GM18505 (cell line): Measurements from ENCODE around the gene KLC1.

ENCODE experiments used
- ATAC-seq: cut with Tn5 transposase; IDR thresholded peaks from one replicate; pipeline ENCODE4 v1.9.1; 2021; ENCODE audit not compliant: unreplicated experiment
- POLR2A ChIP-seq: IDR thresholded peaks from 4 replicates; pipeline ENCODE4 v1.6.1; 2011; ENCODE audit warnings: borderline replicate concordance; ENCODE audit not compliant: insufficient read depth, insufficient read length; ENCODE audit errors: extremely low read depth

The KLC1 gene

DNA sequence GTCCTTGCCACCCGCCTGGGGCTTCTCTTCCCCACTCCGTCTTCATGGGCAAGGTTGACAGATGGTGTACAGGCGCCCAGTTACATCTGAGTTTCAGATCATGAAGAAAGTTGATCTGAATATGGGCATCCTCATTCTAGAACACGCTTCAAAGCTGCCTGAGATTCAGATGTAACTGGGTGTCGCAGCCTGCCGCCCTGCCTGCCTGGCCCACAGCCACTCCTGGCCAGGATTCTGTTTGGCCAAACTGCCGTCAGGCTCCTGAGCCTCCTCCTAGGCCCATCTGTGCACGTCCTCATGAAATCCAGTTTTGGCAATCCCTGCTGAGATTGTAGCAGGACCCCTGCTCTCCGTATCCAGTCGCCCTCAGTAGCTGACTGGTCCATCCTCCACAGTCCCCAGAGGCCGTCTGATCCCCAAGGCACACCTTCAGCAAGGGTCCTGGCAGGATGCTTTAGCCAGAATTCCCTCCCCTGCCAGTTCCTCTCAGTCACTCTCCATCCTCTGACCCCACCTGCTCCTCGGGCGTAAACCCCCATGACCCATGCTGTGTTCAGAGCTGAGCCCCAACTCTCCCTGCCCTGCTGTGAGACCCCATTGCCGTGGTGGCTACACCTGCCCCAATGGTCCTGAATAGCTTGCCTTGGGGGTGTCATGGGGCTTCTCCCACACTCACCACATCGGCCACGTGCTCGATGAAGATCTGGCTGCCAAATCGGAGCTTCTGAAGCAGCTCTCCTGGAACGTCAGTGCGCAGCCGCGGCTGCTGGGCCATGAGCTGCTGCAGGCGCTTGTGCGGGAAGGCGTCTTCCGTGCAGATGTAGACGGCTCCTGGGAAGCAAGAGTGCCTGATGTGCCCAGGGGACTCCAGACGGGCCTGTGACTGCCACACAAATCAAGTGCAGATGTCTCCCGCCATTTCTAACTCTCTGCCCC, 73.8 kb downstream of the KLC1 start:
- no peak for TF ChIP-seq POLR2A
- no peak for ATAC-seq

DNA sequence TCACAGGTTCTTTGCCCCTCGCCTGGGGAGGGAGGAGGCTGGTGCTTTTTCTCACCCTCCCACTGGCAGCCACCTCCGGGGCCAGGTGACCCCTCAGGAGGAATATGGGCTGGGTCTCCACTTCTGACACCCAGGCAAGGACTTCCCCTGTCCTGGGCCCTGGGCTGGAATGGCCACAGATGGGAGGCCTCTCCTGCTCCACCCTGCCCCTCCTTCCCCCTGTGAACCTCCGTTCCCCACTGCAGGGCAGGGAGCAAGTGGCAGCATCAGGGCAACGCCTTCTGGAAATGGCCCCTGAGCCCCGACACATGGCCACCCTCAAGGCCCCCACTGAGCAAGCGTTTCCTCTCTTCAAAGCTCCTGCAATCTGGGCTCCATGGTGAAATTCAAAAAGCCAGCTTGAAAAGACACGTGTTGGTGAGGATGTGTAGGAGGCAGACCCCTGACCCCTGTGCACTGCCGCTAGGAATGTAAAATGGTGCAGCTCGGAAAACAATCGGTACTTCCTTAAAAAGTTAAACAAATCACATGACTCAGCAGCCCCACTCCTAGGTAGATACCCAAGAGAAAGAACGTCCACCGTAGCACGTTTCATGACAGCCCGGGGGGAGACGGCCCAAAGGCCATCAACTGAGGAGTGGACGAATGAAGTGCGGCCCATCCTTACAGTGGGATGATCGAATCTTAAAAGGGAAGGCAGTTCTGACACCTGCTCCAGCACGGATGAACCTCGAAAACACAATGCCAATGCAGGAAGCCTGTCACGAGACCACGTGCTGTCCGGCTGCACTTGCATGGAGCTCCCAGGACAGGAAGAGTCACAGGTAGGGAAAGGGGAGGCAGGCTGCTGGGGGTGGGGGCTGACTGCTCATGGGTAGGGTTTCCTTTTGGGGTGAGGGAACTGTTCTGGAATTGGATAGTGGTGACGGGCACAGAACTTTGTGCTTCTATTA, 74.7 kb downstream of the KLC1 start:
- no peak for TF ChIP-seq POLR2A
- no peak for ATAC-seq

DNA sequence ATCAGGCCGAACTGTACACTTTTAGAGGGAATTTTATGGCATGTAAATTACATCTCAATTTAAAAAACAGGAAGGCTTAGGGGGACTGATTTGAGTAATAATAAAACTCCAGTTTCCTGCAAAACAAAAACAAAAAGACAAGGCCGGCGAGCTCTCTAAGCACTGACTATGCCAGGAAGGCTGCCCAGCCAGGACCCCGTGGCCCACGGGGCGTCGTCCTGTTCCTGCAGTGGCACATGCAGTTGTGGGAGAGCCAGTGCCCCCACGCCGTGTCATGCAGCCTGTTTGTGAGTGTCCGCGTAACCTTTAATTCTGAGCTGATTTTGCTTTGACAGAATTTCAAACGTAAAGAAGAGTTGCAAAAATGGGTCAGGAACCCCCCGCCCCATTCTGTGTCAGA, 75.7 kb downstream of the KLC1 start:
- ATAC-seq = no peak
- TF ChIP-seq POLR2A = no peak

DNA sequence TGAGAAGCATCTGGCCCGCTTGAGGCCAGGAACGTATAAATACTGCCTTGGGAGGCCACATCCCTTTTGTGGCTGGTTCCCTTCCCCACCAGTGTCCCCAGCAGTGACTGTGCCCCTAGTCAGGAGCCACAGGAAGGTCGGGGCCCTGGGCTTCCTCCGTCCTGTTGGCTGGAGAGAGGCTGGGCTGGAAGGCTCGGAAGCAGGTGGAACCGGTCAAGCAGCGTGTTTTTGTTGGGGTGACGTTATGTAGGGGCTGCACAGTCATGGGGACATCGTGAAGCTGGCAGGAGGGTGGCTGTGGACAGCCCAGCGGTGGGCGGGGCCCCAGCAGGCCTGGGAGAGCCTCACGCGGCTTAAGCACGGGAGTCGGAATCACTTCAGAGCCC, 76.1 kb downstream of the KLC1 start:
- ATAC-seq = no peak
- no peak for TF ChIP-seq POLR2A

DNA sequence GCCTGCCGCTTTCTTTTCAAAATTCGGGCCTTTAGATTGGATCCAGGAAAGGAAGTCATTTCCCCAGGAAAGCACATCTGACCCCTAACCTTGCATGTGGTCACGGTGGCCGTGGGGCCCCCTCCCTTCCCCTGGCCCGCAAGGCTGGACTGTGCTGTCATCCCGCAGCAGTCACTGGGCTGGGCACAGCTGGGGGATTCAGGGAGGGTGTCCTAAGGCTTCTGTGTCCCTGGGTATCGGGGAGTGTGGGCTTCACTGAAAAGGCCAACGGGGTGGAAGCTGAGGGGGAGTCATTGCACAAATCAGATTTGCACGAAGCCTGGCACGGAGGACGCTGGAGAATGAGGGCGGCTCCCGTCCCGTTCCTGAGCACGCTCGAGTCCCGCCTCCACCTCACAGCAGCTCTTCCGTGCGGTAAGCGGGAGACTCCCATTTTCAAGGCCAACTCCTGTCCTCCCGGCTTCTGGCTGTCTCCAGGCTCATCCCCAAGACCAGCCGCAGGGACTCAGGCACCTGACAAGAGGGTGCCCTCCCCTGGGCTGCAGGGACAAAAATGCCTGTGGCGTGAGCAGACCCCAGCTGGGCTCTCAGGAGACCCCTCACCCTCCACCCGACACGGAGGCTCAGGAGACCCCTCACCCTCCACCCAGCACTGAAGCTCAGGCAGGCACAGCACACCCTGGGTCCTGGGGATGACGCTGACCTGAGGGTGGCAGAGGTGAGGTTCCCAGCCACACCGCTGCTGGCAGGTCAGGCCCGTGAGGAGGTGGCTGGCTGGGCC, 76.7 kb downstream of the KLC1 start:
- ATAC-seq = no peak
- TF ChIP-seq POLR2A = no peak

DNA sequence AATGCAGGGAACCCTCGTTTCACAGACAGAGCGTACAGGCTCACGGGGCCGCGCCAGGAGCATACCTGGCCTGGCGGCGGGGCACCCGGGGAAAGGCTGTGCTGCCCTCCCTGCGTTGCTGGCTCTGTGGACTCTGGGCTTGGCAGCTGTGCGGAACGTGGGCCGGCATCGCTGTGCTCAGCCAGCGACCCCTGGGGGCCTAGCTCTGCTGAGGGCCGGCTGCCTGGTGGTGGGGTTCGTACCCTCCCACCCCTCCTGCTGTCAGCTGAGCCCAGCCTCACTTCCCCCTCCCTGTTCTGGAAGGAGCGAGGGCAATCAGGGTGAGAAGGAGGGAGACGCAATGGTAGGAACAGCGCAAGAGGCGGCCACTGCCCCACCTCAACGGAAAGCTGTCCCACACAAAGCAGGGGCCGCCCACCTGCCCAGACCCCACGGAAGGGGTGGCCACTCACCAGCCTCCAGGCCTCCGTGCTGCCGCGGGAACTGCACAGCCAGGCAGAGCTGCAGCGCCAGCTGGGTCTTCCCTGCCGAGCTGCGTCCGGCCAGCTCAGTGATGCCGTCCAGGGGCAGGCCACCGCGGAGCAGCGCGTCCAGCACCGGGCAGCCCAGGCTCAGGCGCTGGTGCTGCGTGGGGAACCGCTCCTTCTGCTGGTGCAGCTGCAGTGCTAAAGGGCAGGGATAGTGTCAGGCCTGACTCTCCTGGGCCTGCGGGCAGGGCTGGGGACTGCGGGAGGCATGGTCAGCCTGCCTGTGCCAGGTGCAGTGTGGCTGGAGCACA, 77.7 kb downstream of the KLC1 start:
- TF ChIP-seq POLR2A = no peak
- no peak for ATAC-seq

DNA sequence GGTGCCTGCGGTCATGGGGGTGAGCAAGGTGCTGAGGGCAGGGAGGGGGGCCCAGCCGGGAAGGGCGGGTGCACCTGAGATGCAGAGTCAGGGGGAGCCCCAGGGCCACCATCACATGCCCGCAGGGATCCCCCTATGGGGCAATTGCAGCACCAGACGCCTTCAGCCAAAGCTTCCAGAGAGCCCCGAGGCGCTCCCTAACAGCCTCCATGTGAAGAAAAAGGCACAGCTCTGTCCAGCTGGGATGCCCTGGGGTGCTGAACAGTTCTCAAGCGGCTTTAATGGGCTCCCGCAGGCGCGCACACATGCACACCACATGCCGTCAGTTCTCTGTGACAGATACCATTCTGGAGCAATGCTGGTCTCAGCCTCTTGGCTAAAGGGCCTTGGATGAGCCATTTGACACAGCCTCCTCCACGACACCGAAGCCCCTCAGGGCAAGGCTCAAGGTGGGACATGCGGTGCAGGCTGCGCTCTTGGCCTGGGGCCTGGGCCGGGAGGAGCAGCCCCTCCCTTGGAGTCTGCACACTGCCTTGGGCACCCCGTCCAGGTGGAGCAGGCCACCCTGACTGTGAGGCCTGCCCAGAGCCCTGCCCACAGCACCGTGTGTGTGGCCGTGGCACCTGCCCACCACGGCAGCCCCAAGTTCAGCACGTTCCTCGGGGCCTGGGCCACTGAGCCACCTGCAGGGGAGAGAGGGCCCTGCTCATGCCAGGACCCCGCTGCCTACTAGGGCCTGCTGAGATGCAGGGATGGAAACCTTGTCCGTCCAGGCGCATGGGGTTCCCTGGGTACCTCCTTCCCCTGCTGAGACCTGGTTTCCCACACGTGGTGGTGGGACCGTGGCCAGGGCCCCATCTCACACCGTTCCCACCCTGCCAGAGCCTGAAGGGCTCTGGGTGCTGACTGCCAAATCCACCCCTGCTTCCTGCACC, 78.6 kb downstream of the KLC1 start:
- no peak for TF ChIP-seq POLR2A
- no peak for ATAC-seq

DNA sequence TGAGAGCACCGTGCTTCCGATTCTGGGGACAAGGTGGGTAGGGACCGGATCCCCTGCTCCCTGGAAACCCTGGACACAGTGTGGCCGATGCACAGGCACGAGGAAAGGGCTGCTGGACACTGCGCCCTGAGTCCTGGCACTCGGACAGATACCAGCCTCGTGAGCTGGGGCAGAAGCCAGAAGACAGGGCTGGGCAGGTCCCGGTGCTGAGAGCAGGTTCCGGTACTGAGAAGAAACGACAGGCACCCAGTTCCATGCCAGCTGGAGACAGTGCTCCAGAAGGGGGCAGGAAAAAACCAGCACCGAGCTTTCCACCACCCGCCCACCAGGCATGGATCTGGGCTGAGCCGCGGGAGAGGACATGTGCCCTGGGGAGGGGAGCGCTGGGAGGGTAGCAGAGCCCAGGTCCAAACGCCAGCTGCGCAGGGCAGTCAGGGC, 79.8 kb downstream of the KLC1 start:
- no peak for TF ChIP-seq POLR2A
- no peak for ATAC-seq

DNA sequence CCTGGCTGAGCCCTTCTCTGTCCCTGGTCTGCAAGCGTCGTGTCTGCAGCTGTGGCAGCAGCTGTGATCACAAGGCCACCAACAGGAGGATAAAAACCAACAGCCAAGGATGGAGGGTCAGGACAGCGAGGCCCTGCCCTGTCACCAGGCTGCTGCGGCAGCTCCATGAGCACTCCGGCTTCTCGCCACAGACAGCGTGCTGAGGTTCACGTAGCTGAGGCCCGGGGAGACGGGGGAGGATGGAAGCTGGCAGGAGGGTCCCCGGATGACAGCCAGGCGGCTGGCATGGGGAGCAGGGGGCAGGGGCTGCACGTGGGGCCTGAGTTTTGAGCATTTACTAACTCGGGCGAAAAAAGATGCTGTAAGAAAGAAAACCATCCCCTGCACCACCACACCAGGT, 80.8 kb downstream of the KLC1 start:
- ATAC-seq = no peak
- TF ChIP-seq POLR2A = no peak

DNA sequence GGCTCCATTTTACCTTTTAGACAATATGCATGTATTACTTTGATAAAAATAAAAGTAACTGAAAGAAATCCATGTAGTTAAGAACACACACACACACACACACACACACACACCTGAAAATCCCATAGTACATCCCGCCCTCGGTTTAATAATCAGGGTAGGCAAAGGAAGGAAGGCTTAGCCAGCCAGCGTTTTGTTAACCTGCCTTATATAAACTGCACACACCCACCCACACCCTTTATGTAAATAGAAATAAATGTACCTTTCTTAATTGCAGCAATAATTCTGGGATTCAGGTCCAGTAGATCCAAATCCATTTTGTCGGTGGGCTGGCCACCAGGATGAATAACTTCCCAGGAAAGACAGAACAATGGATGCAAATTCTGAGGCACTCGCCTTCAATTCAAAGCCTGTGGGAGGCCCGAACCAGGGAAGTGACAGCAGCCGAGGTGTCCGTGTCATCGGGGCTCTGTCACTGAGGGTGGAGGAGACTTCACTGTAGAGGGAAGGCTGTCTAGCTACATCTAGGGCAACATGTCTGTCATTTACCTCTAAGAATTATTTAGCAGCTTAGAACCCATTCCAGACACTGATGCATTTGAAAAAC, 81.9 kb downstream of the KLC1 start:
- no peak for TF ChIP-seq POLR2A
- ATAC-seq = no peak
